Measurements from ENCODE around the gene NCAPG2.

The NCAPG2 gene

GRCh38 chr7:158601090-158601489 lies 103.5 kb downstream of the NCAPG2 start:
- no peak for DNase-seq
- no peak overlapping the region for H3K4me2 ChIP-seq (ENCODE audit: low read depth, low read length)

GRCh38 chr7:158596745-158597144 lies 107.9 kb downstream of the NCAPG2 start:
- H3K9me3 ChIP-seq (replicated peaks; ENCODE audit: insufficient read depth, low read length) = no peaks in the 10 kb centered on the region
- H3K27me3 ChIP-seq (replicated peaks; ENCODE audit: insufficient read depth, low read length) = no peaks in the 10 kb centered on the region
- no peak overlapping the region for H2AFZ ChIP-seq (ENCODE audit: low read length)
- no peaks in the 10 kb centered on the region for H3F3A ChIP-seq (ENCODE audit: insufficient read depth, low read length)
- no peak overlapping the region for H3K4me3 ChIP-seq (ENCODE audit: low read length)
- no peaks in the 10 kb centered on the region for H3K9me2 ChIP-seq (replicated peaks; ENCODE audit: insufficient read depth, low read length)
- H3K9ac ChIP-seq (ENCODE audit: low read length) = no peak overlapping the region
- H4K20me1 ChIP-seq (ENCODE audit: insufficient read depth, low read length) = no peaks in the 10 kb centered on the region
- H3K36me3 ChIP-seq (replicated peaks; ENCODE audit: insufficient read depth, low read length) = no peaks in the 10 kb centered on the region
- H3K4me2 ChIP-seq (ENCODE audit: low read depth, low read length) = no peak overlapping the region
- TF ChIP-seq CTCF (IDR thresholded peaks at IDR 0.05; ENCODE audit: low read length) (no peak), EZH2 (optimal IDR thresholded peaks at IDR 0.05; ENCODE audit: low read depth, low read length) (no peak), EZH2phosphoT487 (IDR thresholded peaks at IDR 0.05; ENCODE audit: low read length) (no peak)
- no peaks in the 10 kb centered on the region for H3K79me2 ChIP-seq (ENCODE audit: low read length)
- no peak for DNase-seq
- no peak overlapping the region for H3K27ac ChIP-seq (ENCODE audit: low read length)
- H3K4me1 ChIP-seq (ENCODE audit: low read length) = no peaks in the 10 kb centered on the region

More at GRCh38 chr7:158601090-158601489, 103.5 kb downstream of the NCAPG2 start:
- Histone ChIP-seq H3K4me3 (ENCODE audit: low read length) (no peak overlapping the region), H3K9me3 (replicated peaks; ENCODE audit: insufficient read depth, low read length) (no peaks in the 10 kb centered on the region), H3K27me3 (replicated peaks; ENCODE audit: insufficient read depth, low read length) (no peaks in the 10 kb centered on the region), H3K79me2 (ENCODE audit: low read length) (no peaks in the 10 kb centered on the region), H3K9ac (ENCODE audit: low read length) (no peak overlapping the region), H4K20me1 (ENCODE audit: insufficient read depth, low read length) (no peaks in the 10 kb centered on the region), H3K36me3 (replicated peaks; ENCODE audit: insufficient read depth, low read length) (no peaks in the 10 kb centered on the region), H2AFZ (ENCODE audit: low read length) (no peak overlapping the region), H3F3A (ENCODE audit: insufficient read depth, low read length) (no peaks in the 10 kb centered on the region), H3K27ac (ENCODE audit: low read length) (no peak overlapping the region), H3K9me2 (replicated peaks; ENCODE audit: insufficient read depth, low read length) (no peaks in the 10 kb centered on the region), H3K4me1 (ENCODE audit: low read length) (no peaks in the 10 kb centered on the region)
- TF ChIP-seq EZH2phosphoT487 (IDR thresholded peaks at IDR 0.05; ENCODE audit: low read length) = no peak
- no peak for TF ChIP-seq CTCF (IDR thresholded peaks at IDR 0.05; ENCODE audit: low read length)
- no peak for TF ChIP-seq EZH2 (optimal IDR thresholded peaks at IDR 0.05; ENCODE audit: low read depth, low read length)

- no peaks in the 10 kb centered on the region for H3K9me2 ChIP-seq (replicated peaks; ENCODE audit: insufficient read depth, low read length)
- no peak overlapping the region for H3K4me2 ChIP-seq (ENCODE audit: low read depth, low read length)
- H3K27me3 ChIP-seq (replicated peaks; ENCODE audit: insufficient read depth, low read length) = no peaks in the 10 kb centered on the region
- no peak for TF ChIP-seq CTCF (IDR thresholded peaks at IDR 0.05; ENCODE audit: low read length)
- no peak for TF ChIP-seq EZH2 (optimal IDR thresholded peaks at IDR 0.05; ENCODE audit: low read depth, low read length)
- no peak for TF ChIP-seq EZH2phosphoT487 (IDR thresholded peaks at IDR 0.05; ENCODE audit: low read length)
- no peak overlapping the region for H2AFZ ChIP-seq (ENCODE audit: low read length)
- H3K9ac ChIP-seq (ENCODE audit: low read length) = no peak overlapping the region
- no peaks in the 10 kb centered on the region for H3K4me1 ChIP-seq (ENCODE audit: low read length)
- no peaks in the 10 kb centered on the region for H4K20me1 ChIP-seq (ENCODE audit: insufficient read depth, low read length)
- no peak for DNase-seq
- no peaks in the 10 kb centered on the region for H3K36me3 ChIP-seq (replicated peaks; ENCODE audit: insufficient read depth, low read length)
- H3K79me2 ChIP-seq (ENCODE audit: low read length) = no peaks in the 10 kb centered on the region
- no peaks in the 10 kb centered on the region for H3K9me3 ChIP-seq (replicated peaks; ENCODE audit: insufficient read depth, low read length)
- no peaks in the 10 kb centered on the region for H3F3A ChIP-seq (ENCODE audit: insufficient read depth, low read length)
- H3K27ac ChIP-seq (ENCODE audit: low read length) = no peak overlapping the region
- H3K4me3 ChIP-seq (ENCODE audit: low read length) = no peak overlapping the region
These were observed 108.3 kb downstream of the NCAPG2 start for GRCh38 chr7:158596309-158596708.

Measured in MM.1S (cell line).